Neural cell (in vitro differentiated cells): ENCODE measurements around the gene LANCL3. TPM values are rescaled to one million over a fixed set of nuclear protein-coding genes. Genes with fewer than 3 reads are reported as not detected.

ENCODE experiments used
- H2AFZ ChIP-seq: fragments of 200-600, 300-800 bp; sonication (generic), shearing (Covaris generic); 2 replicates; pipeline ENCODE4 v1.6.0; 2014; ENCODE audit warnings: low read depth, mild to moderate bottlenecking, antibody characterized with exemption, low read length, moderate library complexity
- H3F3A ChIP-seq: fragments of 200-600 bp; shearing (Covaris generic); 2 replicates; pipeline ENCODE4 v1.6.1; 2016; ENCODE audit warnings: mild to moderate bottlenecking, moderate library complexity, mixed read lengths, antibody characterized with exemption, low read length; ENCODE audit not compliant: insufficient read depth, poor library complexity, severe bottlenecking
- H3K27ac ChIP-seq: fragments of 200-600, 300-800 bp; sonication (generic), shearing (Covaris generic); 2 replicates; pipeline ENCODE4 v1.5.1; 2014; ENCODE audit warnings: mild to moderate bottlenecking, low read length, moderate library complexity
- H3K27me3 ChIP-seq: fragments of 300-800, 200-600 bp; sonication (generic), shearing (Covaris generic); 2 replicates; pipeline ENCODE4 v1.6.0; 2014; ENCODE audit warnings: mild to moderate bottlenecking, low read depth, low read length, moderate library complexity; ENCODE audit not compliant: insufficient read depth
- H3K36me3 ChIP-seq: fragments of 300-800, 200-600 bp; sonication (generic), shearing (Covaris generic); 2 replicates; pipeline ENCODE4 v1.5.1; 2014; ENCODE audit warnings: mild to moderate bottlenecking, antibody characterized with exemption, low read length, moderate library complexity; ENCODE audit not compliant: insufficient read depth
- H3K4me2 ChIP-seq: fragments of 300-800, 200-600 bp; sonication (generic), shearing (Covaris generic); 2 replicates; pipeline ENCODE4 v1.6.0; 2014; ENCODE audit warnings: mild to moderate bottlenecking, low read length
- H3K4me3 ChIP-seq: fragments of 300-800, 200-600 bp; sonication (generic), shearing (Covaris generic); 2 replicates; pipeline ENCODE4 v1.5.1; 2014; ENCODE audit warnings: mild to moderate bottlenecking, low read length, moderate library complexity
- H3K79me2 ChIP-seq: fragments of 200-600 bp; shearing (Covaris generic); replicated peaks from 2 replicates; pipeline ENCODE4 v1.6.0; 2014; ENCODE audit warnings: mild to moderate bottlenecking, low read length, moderate library complexity; ENCODE audit not compliant: insufficient read depth
- H3K9ac ChIP-seq: fragments of 300-800, 200-600 bp; sonication (generic), shearing (Covaris generic); 2 replicates; pipeline ENCODE4 v1.6.1; 2016; ENCODE audit warnings: mild to moderate bottlenecking, low read length, mixed read lengths
- H3K9me2 ChIP-seq: fragments of 200-600 bp; shearing (Covaris generic); 2 replicates; pipeline ENCODE4 v1.6.1; 2016; ENCODE audit warnings: mild to moderate bottlenecking, low read length, mixed read lengths; ENCODE audit not compliant: insufficient read depth
- H3K9me3 ChIP-seq: fragments of 200-600, 300-800 bp; sonication (generic), shearing (Covaris generic); 2 replicates; pipeline ENCODE4 v1.6.1; 2016; ENCODE audit warnings: mild to moderate bottlenecking, mixed run types, low read length, moderate library complexity, mixed read lengths
- H4K20me1 ChIP-seq: fragments of 200-600 bp; shearing (Covaris generic); 2 replicates; pipeline ENCODE4 v1.6.1; 2016; ENCODE audit warnings: mild to moderate bottlenecking, mixed run types; ENCODE audit not compliant: insufficient read depth
- EZH2 ChIP-seq: fragments of 200-600, 300-800 bp; shearing (Covaris generic), sonication (generic); IDR thresholded peaks from 2 replicates; pipeline ENCODE4 v1.6.1; 2014; ENCODE audit warnings: antibody characterized with exemption, low read length, borderline replicate concordance, mild to moderate bottlenecking; ENCODE audit not compliant: insufficient read depth, poor library complexity, severe bottlenecking
- POLR2AphosphoS5 ChIP-seq: IDR thresholded peaks from 2 replicates; pipeline ENCODE4 v1.6.1; 2012
- RAD21 ChIP-seq: fragments of 450-650 bp; conservative IDR thresholded peaks from 2 replicates; pipeline ENCODE4 v1.6.1; 2014; ENCODE audit warnings: antibody characterized with exemption, mild to moderate bottlenecking, moderate library complexity
- TAF1 ChIP-seq: IDR thresholded peaks from 2 replicates; pipeline ENCODE4 v1.6.1; 2012; ENCODE audit warnings: low read depth
- polyA plus RNA-seq: library from polyadenylated mRNA; depleted of rRNA; stranded (reverse); fragments of >200 nt; gene quantifications from 2 replicates; pipeline ENCODE4 v1.2.3, GENCODE V29; 2014
- TF ChIP-seq, protein P1 (sequence below): IDR thresholded peaks from 2 replicates; pipeline ENCODE4 v1.6.1; 2012; ENCODE audit warnings: borderline replicate concordance

LANCL3 gene
- polyA plus RNA-seq, 1 donor from 2014 or later, result 0.35 TPM

- Histone ChIP-seq H4K20me1 (no peaks in the 10 kb centered on the region), H3K9ac (no peak overlapping the region), H3K4me3 (no peak overlapping the region), H3K9me2 (no peaks in the 10 kb centered on the region), H3K27me3 (no peaks in the 10 kb centered on the region), H2AFZ (no peak overlapping the region), H3K27ac (no peak overlapping the region), H3K4me2 (no peak overlapping the region), H3K36me3 (no peaks in the 10 kb centered on the region), H3K79me2 (no peaks in the 10 kb centered on the region), H3F3A (no peaks in the 10 kb centered on the region), H3K9me3 (no peaks in the 10 kb centered on the region)
- TF ChIP-seq, protein P1, sequence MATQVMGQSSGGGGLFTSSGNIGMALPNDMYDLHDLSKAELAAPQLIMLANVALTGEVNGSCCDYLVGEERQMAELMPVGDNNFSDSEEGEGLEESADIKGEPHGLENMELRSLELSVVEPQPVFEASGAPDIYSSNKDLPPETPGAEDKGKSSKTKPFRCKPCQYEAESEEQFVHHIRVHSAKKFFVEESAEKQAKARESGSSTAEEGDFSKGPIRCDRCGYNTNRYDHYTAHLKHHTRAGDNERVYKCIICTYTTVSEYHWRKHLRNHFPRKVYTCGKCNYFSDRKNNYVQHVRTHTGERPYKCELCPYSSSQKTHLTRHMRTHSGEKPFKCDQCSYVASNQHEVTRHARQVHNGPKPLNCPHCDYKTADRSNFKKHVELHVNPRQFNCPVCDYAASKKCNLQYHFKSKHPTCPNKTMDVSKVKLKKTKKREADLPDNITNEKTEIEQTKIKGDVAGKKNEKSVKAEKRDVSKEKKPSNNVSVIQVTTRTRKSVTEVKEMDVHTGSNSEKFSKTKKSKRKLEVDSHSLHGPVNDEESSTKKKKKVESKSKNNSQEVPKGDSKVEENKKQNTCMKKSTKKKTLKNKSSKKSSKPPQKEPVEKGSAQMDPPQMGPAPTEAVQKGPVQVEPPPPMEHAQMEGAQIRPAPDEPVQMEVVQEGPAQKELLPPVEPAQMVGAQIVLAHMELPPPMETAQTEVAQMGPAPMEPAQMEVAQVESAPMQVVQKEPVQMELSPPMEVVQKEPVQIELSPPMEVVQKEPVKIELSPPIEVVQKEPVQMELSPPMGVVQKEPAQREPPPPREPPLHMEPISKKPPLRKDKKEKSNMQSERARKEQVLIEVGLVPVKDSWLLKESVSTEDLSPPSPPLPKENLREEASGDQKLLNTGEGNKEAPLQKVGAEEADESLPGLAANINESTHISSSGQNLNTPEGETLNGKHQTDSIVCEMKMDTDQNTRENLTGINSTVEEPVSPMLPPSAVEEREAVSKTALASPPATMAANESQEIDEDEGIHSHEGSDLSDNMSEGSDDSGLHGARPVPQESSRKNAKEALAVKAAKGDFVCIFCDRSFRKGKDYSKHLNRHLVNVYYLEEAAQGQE, result no peak
Measured at GRCh38 chrX:37609727-37610126, 38.3 kb downstream of the LANCL3 start.

DNA sequence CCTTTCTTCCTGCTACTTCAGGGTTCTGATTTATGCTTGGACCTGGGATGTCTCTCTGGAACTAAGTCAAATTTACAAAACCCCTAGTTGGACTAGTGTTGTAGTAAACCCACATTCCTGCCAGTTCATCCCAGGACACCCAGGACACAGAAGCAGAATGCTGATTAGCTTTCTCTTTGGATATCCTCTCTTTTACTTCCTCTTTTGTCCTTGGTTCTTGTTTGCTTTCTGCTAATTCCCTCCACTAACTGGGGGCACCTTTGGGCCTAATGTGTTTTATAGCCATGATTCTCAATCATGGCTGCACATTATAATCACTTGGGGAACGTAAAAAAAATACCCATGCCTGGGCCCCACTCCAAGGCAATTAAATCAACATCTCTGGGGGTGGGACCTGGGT, 42.5 kb downstream of the LANCL3 start:
- H3K79me2 ChIP-seq, result no peaks in the 10 kb centered on the region
- H3K9me2 ChIP-seq, result no peaks in the 10 kb centered on the region
- no peaks in the 10 kb centered on the region for H3K27me3 ChIP-seq
- H3K36me3 ChIP-seq, result no peaks in the 10 kb centered on the region
- no peak for TF ChIP-seq EZH2
- TF ChIP-seq TAF1, result no peak
- TF ChIP-seq, protein P1, result no peak
- H4K20me1 ChIP-seq, result no peaks in the 10 kb centered on the region
- no peak overlapping the region for H3K4me3 ChIP-seq
- H3K4me2 ChIP-seq, result no peak overlapping the region
- H2AFZ ChIP-seq, result no peak overlapping the region
- no peaks in the 10 kb centered on the region for H3F3A ChIP-seq
- no peak overlapping the region for H3K27ac ChIP-seq
- no peak overlapping the region for H3K9ac ChIP-seq
- H3K9me3 ChIP-seq, result no peaks in the 10 kb centered on the region

DNA sequence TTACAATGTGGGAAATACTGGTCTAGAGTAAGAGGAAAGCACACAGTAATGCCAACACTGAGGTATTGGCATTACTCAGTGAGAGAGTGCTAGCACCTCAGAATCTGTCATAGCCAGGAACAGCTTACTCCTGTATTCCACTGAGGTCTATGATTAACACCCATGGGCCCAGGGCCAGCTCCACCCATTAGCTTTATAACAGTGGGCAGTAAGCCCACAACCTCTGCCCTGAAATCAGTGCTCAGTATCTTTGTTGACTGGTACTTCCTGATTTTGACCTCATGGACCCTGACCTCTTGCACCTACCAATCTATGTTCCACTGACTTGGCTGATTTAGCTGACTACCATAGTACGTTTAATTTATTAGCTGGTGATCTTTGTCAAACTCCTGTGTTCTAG, 56.1 kb downstream of the LANCL3 start:
- Histone ChIP-seq H2AFZ (no peak overlapping the region), H3K9me2 (no peaks in the 10 kb centered on the region), H3F3A (no peaks in the 10 kb centered on the region), H3K9me3 (no peaks in the 10 kb centered on the region), H3K27me3 (no peaks in the 10 kb centered on the region), H3K4me3 (no peak overlapping the region), H3K36me3 (no peaks in the 10 kb centered on the region), H4K20me1 (no peaks in the 10 kb centered on the region), H3K79me2 (no peaks in the 10 kb centered on the region), H3K4me2 (no peak overlapping the region), H3K27ac (no peak overlapping the region), H3K9ac (no peak overlapping the region)
- TF ChIP-seq EZH2 (no peak), POLR2AphosphoS5 (no peak), RAD21 (no peak)
